Measurements from ENCODE around the gene ACAP1. TPM values are rescaled to one million over a fixed set of nuclear protein-coding genes. Genes with fewer than 3 reads are reported as not detected.

ACAP1 gene
- total RNA-seq, 1 donor from 2014 or later = 12.0 TPM

DNA sequence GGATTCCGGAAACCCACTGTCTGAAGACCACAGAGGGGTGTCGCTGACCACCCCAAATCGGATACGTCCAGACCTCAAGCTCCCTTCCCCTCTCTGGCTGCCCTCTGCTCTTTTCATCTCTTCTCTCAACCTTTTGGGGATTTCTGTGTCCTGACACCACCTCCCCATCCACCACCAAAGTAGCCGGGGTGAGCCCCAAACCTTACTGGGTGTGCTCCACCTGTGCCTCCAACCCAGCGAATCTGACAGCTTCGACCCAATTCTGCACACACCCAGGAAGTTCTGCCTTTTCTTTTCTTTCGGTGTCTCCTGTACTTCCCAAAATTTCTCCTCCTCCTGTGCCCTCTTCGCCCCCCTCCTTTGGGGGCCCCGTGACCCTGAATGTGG, 16.2 kb downstream of the ACAP1 start:
- Histone ChIP-seq H3K27ac (peak overlapping the region; percentile 96 to 100), H3K9me3 (no peaks in the 10 kb centered on the region), H3K4me1 (peaks cover 11 to 36% of the 10 kb centered on the region in 2 donors), H3K36me3 (no peaks in the 10 kb centered on the region), H3K4me3 (peak overlapping the region; percentile 71 to 98), H3K27me3 (no peaks in the 10 kb centered on the region)
- TF ChIP-seq, protein P1, sequence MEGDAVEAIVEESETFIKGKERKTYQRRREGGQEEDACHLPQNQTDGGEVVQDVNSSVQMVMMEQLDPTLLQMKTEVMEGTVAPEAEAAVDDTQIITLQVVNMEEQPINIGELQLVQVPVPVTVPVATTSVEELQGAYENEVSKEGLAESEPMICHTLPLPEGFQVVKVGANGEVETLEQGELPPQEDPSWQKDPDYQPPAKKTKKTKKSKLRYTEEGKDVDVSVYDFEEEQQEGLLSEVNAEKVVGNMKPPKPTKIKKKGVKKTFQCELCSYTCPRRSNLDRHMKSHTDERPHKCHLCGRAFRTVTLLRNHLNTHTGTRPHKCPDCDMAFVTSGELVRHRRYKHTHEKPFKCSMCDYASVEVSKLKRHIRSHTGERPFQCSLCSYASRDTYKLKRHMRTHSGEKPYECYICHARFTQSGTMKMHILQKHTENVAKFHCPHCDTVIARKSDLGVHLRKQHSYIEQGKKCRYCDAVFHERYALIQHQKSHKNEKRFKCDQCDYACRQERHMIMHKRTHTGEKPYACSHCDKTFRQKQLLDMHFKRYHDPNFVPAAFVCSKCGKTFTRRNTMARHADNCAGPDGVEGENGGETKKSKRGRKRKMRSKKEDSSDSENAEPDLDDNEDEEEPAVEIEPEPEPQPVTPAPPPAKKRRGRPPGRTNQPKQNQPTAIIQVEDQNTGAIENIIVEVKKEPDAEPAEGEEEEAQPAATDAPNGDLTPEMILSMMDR (IDR thresholded peaks at IDR 0.05) = peak in 1 of 3 experiments; percentile 69
- intact Hi-C loops (cut with DNase I) = loop anchor here (1.0 to 5.0 kb wide), 6 partner anchors 84 to 490 kb away; partner anchors contain the start of genes GABARAP, POLR2A, SENP3 and TP53
- no peak for DNase-seq (ENCODE audit: low spot score in 2 of 2)

DNA sequence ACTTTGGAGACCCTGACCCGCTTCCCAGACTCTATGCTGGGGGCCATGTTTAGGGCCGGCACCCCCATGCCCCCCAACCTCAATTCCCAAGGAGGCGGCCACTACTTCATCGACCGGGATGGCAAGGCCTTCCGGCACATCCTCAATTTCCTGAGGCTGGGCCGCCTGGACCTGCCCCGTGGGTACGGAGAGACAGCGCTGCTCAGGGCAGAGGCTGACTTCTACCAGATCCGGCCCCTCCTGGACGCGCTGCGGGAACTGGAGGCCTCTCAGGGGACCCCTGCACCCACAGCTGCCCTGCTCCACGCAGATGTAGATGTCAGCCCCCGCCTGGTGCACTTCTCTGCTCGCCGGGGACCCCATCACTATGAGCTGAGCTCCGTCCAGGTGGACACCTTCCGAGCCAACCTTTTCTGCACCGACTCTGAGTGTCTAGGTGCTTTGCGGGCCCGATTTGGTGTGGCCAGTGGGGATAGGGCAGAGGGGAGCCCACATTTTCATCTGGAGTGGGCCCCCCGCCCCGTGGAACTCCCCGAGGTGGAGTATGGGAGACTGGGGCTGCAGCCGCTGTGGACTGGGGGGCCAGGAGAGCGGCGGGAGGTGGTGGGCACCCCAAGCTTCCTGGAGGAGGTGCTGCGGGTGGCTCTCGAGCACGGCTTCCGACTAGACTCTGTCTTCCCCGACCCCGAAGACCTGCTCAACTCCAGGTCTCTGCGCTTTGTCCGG, 16.7 kb downstream of the ACAP1 start:
- Histone ChIP-seq H3K36me3 (no peaks in the 10 kb centered on the region), H3K9me3 (no peaks in the 10 kb centered on the region), H3K27me3 (no peaks in the 10 kb centered on the region), H3K27ac (peak overlapping the region; percentile 96 to 100), H3K4me3 (peak overlapping the region; percentile 71 to 98), H3K4me1 (peaks cover 11 to 36% of the 10 kb centered on the region in 2 donors)
- no peak for DNase-seq (ENCODE audit: low spot score in 2 of 2)
- intact Hi-C loops (cut with DNase I) = loop anchor here (1.0 to 5.0 kb wide), 6 partner anchors 83 to 489 kb away; partner anchors contain the start of genes GABARAP, POLR2A, SENP3 and TP53
- TF ChIP-seq, protein P1 (IDR thresholded peaks at IDR 0.05) = no peak

DNA sequence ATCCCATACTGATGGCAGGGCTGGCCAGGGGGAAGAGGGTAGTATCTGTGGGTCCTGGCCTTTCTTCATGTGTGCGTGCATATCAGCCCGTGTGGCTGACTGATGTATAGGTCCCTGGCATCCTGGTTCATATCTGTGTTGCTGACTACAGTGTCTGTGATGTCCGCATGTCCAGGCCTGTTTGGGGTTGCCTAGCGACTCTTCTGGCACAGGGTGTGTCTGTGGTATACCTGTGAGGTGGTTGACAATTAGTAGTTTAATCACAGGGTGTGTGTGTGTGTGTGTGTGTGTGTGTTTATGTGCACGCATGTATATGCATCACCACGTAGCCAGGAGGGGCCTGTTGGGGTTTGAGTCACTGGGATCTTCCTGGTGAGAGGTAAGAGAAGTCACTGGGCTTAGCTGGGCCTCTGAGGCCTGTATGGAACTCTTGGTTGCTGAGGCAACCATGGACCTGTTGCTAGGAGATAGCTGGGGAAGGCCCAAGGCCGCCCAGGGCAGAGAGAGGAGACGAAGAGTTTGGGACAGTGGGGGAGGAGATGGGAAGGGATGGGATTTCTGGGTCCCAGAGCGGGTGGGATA, 18.0 kb downstream of the ACAP1 start:
- Histone ChIP-seq H3K27me3 (no peaks in the 10 kb centered on the region), H3K36me3 (no peaks in the 10 kb centered on the region), H3K4me3 (no peak overlapping the region), H3K4me1 (peaks cover 11 to 33% of the 10 kb centered on the region in 2 donors), H3K9me3 (no peaks in the 10 kb centered on the region), H3K27ac (peak overlapping the region in 1 of 2 donors; percentile 24)
- intact Hi-C loops (cut with DNase I) = loop anchor here (5.0 kb wide), 3 partner anchors 112 to 488 kb away; partner anchors contain the start of genes GABARAP, TP53 and WRAP53
- no peak for DNase-seq (ENCODE audit: low spot score in 2 of 2)
- TF ChIP-seq, protein P1 (IDR thresholded peaks at IDR 0.05) = no peak

GRCh38 chr17:7355053-7355452, 18.7 kb downstream of the ACAP1 start, which contains the start of gene TMEM95:
TSS of gene TMEM95 (plus strand) at chr17:7355156. CDS start at chr17:7355205, 49 bp downstream.
- DNase-seq (ENCODE audit: low spot score in 2 of 2) = no peak
- Histone ChIP-seq H3K36me3 (no peaks in the 10 kb centered on the region), H3K4me3 (peak within 1 kb of the TSS in 1 of 2 donors; percentile 98), H3K27me3 (no peaks in the 10 kb centered on the region), H3K27ac (peak within 1 kb of the TSS; percentile 4 to 24), H3K9me3 (no peaks in the 10 kb centered on the region), H3K4me1 (peaks cover 11 to 27% of the 10 kb centered on the region in 2 donors)
- intact Hi-C loops (cut with DNase I) = no loop called here
- TF ChIP-seq, protein P1 (IDR thresholded peaks at IDR 0.05) = no peak

GRCh38 chr17:7355573-7355972, 19.2 kb downstream of the ACAP1 start:
- no peak overlapping the region for H3K4me3 ChIP-seq
- H3K9me3 ChIP-seq = no peaks in the 10 kb centered on the region
- no peaks in the 10 kb centered on the region for H3K36me3 ChIP-seq
- H3K27me3 ChIP-seq = no peaks in the 10 kb centered on the region
- intact Hi-C loops (cut with DNase I) = no loop called here
- peaks cover 11 to 27% of the 10 kb centered on the region in 2 donors for H3K4me1 ChIP-seq
- no peak for DNase-seq (ENCODE audit: low spot score in 2 of 2)
- peak overlapping the region in 1 of 2 donors; percentile 24 for H3K27ac ChIP-seq
- TF ChIP-seq, protein P1 (IDR thresholded peaks at IDR 0.05) = no peak
